ENCODE results near the gene ARF6.
A peak's percentile ranks its signal among the peaks of the same experiment; 100 is the strongest.
"Not testable (repeated sequence)": the region's sequence is repeated elsewhere in the genome, so short reads cannot be mapped to it uniquely, and the experiment has no call there.

The ARF6 gene

DNA sequence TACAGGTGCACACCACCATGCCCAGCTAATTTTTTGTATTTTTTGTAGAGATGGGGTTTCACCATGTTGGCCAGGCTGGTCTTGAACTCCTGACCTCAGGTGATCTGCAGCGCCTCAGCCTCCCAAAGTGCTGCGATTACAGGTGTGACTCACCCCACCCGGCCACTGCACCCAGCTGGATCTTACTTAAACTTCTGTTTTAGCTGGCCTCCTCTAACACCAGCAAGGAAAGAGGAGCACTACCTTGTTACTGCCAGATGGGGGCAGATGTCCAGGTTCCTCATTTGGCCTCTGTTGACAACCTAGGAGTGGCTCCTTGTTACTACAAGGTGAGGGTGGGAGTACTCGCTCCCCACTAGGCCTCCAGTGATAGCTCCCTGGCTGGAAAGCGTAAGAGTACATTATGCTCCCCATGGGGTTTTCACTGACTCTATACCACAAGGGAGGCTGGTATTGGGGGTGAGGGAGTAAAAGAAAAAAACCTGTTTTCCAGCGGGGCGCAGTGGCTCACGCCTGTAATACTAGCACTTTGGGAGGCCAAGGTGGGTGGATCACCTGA is 13.2 kb upstream of the ARF6 start:
- no peak for DNase-seq

DNA sequence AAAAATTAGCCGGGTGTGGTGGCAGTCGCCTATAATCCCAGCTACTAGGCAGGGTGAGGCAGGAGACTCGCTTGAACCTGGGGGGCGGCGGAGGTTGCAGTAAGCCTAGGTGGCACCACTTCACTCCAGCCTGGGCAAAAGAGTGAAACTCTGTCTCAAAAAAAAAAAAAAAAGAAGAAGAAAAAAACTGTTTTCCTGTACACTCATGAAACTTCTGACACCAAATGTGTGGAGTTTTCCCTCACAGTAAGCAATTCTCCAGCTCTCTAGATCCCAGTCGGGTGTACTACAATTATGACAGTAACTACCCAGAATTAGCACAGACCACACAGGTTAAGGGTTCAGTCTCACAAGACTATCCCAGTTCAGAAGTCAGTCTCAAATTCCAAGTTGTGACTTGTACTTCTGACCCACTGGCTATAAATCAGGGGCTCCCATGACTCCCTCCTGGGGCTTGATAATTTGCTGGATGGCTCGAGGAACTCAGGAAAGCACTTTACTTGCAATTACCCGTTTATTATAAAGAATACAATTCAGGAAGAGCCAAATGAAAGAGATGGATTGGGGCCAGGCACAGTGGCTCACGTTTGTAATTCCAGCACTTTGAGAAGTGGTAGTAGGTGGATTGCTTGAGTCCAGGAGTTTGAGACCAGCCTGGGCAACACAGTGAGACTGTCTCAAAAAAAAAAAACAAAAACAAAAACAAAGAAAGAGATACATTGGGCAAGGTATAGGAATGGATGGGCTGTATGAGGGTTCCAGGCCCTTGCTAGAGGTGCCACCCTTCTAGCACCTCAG is 12.4 kb upstream of the ARF6 start:
- no peak for DNase-seq

DNA sequence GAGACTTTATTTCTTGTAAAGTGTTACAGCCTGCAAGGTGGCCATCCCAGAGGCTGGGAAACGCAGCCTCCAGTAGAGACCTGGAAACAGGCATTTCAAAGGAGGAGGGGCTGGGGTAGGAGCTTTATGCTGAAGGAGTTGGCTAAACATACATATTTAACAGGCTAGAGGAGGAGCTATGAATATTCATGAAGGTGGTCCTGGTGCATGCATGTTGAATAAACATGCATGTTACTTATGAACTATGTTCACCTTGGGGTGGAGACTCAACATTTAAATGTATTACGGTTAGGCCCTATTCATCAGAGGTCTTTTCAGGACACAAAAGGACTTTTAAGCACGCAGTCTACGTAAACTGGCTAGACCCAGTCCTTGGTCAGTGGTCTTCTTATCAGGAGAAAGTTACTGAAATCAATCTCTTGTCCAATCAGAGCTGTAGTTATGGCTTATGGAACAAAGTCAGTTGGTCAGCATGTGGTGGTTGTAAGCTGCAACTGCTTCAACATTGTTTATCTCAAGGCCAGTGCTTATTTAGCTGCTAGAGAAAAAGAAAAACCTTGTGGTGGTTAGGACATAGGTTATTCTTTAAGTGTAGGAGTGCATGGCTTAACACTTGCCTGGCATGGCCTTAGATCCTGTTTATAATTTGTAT is 11.4 kb upstream of the ARF6 start:
- DNase-seq = no peak

DNA sequence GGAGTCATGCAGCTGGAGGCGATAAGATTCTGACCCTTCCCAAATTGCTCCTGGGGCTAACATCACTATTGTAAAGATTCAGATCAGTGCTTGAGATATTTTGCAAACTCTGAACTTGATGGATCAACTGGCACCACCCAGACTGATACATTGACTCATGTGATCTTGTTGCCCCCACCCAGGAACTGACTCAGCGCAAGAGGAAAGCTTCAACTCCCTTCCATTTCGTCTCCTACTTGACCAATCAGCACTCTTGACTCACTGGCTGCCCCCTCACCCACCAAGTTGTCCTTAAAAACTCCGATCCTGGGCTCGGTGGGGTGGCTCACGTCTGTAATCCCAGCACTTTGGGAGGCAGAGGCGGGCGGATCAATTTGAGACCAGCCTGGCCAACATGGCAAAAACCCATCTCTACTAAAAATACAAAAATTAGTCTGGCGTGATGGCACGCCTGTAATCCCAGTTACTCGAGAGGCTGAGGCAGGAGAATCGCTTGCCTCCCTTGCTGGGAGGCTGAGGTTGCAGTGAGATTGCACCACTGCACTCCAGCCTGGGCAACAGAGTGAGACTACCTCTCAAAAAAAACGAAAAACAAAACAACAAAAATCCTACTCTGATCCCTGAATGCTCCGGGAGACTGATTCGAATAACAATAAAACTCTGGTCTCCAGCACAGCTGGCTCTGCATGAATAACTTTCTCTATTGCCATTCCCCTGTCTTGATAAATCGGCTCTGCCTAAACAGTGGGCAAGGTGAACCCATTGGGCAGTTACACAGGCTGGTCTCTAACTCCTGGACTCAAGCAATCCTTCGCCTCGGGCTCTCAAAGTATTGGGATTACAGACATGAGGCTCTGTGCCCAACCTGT is 9.8 kb upstream of the ARF6 start:
- DNase-seq = no peak

DNA sequence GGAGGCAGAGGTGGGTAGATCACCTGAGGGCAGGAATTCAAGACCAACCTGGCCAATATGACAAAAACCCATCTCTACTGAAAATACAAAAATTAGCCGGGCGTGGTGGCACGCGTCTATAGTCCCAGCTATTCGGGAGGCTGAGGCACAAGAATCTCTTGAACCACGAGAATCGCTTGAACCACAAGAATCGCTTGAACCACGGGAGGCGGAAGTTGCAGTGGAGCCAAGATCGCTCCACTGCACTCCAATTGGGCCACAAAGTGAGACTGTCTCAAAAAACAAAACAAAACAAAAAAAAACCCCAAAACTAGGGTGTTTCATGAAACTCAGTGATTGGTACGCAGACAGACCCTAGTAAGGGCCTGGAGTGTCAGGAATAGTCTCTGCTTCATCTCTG is 6.4 kb upstream of the ARF6 start:
- DNase-seq = no peak

DNA sequence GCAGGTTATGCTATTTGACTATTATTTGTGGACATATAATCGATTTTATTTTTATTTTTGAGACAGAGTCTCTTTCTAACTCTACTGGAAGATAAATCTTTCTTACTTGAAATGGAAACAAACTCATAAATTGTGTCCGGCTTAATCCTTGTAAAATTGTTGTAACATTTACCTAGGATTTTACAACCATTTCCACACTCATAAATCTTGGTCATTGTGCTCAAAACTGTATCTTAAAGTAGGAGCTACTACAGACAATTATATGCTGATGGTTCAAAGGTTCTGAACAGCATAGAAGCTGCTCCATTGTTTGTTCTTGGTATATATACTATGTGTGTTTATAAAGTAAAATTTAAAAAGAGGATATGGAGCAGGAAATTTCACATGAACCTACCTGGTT is 4.6 kb upstream of the ARF6 start:
- no peak for DNase-seq

DNA sequence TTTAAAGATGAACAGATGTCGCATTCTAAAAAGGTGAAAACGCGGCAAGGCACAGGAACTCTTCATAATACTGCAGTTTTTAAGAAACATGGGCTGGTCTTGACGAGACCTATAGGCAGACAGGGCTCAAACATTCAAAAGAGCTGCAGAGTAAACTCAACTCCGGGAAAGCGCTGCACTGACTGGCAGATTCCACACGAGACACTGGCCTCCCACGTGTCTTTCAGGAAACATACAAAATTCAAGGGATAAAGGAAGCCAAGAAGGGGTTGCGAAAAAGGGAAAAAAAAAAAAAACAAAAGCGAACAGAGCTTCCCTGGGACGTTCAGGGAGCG is 614 bp upstream of the ARF6 start:
- DNase-seq = peak; percentile 68 to 71

DNA sequence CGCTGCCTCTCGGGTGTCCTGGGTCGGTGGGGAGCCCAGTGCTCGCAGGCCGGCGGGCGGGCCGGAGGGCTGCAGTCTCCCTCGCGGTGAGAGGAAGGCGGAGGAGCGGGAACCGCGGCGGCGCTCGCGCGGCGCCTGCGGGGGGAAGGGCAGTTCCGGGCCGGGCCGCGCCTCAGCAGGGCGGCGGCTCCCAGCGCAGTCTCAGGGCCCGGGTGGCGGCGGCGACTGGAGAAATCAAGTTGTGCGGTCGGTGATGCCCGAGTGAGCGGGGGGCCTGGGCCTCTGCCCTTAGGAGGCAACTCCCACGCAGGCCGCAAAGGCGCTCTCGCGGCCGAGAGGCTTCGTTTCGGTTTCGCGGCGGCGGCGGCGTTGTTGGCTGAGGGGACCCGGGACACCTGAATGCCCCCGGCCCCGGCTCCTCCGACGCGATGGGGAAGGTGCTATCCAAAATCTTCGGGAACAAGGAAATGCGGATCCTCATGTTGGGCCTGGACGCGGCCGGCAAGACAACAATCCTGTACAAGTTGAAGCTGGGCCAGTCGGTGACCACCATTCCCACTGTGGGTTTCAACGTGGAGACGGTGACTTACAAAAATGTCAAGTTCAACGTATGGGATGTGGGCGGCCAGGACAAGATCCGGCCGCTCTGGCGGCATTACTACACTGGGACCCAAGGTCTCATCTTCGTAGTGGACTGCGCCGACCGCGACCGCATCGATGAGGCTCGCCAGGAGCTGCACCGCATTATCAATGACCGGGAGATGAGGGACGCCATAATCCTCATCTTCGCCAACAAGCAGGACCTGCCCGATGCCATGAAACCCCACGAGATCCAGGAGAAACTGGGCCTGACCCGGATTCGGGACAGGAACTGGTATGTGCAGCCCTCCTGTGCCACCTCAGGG is 679 bp downstream of the ARF6 start:
- no peak for DNase-seq

DNA sequence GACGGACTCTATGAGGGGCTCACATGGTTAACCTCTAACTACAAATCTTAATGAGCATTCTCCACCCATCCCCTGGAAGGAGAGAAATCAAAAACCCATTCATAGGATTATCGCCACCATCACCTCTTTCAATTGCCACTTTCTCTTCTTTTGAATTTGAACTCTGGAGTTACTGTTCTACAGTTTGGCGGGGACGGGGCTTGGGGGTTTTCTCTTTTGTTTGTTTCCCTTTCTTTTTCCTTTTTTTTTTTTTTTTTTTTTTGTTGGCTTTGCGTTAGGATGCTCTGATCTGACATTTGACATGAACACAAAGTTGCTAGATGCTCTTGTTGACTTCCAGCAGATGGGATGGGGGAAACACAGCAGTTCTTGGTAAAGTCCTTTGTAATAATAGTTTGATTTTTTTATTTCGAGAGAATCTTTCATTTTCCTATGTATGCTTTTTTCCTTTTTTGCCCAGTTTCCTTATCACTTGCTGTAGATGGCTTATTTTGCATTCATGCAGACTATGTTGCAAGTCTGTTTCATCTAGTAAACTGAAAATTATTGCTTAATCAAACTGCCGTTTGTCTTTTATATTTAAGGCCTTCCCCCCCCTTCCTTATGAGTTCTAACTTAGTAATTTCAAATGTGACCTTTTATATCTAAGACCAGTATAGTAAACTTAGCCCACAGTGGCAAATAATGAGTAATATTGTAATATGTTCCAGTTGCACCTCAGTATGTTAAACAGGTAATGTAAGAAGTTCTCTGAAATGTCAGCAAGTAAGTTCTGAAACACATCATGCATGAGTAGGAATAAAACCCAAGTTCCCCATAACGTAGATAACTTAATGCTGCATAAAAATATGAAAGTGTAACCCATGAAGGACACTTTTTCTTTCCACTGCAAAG is 1.6 kb downstream of the ARF6 start:
- not testable (repeated sequence) for DNase-seq

DNA sequence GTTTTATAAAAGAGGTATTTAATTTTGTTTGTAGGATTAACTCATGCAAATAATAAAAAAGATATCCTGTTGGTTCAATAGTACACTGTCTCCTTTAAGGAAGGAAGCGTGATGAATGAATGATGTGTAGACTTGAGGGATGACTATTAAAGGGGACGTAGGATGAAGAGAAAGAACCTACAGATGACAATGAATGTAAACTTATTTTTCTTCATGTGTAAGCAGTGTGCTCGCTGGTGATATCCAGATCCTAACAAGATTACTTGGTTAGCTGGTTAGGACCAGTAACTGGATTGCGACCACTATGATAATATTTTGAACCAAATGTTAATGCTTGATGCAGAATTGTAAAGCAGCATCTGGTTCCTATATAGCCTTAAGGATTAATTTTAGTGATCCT is 2.6 kb downstream of the ARF6 start:
- DNase-seq = no peak

DNA sequence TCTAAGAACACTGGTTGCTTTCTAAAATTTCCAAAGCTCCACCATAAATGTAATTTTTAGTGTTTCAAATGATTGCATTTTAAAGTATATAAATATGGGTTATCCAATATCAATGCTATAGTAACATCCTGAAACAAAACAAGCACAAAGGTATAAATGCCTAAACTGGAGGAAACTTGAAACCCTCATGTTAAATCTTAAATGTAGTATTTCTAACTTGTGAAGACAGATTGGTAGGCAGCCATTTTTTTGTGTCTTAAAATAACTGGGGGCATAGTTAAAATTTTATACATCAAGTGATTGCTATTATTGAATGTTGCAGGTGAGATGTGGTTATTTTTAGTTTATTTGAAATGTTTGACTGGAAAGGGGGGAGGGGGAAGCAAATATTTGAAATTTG is 3.4 kb downstream of the ARF6 start:
- not testable (repeated sequence) for DNase-seq

DNA sequence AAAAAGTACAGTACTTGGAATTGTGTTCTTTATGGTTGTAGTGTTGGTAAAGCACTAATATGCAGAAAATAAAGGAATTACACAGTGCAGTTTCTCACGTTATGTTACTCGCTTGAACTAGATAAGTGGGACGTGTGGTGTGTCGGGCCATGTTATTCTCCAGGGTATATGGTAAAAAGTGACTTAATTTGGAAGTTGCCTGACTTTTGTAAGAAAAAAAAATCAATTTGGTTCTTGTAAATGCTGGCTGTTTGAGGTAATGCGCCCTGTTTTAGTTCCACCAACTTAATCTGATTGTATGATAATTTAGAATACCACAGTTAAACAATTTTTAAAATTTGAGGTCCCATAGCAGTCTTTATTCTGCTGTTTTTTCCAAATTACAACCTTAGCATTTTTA is 4.1 kb downstream of the ARF6 start:
- no peak for DNase-seq

DNA sequence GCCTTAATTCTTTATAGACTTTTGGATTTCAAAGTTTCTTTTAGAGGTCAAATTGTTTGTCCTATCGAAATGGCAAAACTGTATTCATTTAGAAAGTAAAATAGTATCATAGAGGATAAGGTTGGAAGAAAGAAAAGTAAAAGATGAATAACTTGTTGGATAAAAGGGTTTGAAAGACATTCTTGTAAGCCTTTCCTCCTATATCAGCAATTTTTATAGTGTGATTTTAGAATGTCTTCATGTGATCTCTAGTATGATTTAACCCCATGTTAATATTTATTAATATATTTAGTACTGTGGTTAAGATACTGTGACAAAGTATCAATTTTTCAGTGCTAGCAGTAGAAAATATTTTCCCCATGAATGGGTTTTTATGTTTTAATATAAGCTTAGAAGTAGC is 4.5 kb downstream of the ARF6 start:
- DNase-seq = no peak

DNA sequence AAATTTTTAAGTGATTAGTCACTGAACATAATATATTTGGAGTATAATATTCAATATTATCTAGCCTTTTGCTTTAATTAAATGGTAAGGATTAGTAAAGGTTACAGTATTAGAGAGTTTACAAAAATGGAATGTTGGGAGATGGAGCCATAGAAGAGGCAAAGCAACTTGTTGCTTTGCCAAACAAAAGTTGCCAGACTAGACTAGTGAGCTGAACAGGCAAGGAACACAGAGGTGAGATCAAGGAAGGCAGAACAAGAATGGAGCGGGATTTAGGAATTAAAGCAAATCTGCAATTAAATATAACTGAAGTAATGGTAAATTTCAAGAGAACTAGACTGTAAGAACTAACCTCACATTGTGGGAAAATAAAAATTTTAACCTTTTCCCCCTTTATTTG is 5.1 kb downstream of the ARF6 start:
- DNase-seq = no peak

DNA sequence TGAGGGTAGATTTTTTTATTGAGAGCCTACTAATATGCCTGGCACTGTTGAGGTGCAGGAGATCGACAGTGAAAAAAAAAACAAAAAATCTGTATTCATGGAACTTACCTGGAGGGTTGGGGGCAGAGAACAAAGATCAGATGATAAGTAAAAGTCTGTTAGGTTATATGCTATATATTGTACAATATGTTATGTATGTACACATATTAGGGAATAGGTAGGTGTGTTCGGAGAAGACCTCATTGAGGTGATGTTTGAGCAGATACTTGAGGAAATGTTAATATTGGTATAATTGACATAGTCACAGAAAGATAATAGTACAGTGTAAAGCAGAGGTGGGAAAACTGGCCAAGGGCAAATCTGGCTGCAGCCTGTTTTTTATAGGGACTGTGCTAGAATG is 5.6 kb downstream of the ARF6 start:
- no peak for DNase-seq

DNA sequence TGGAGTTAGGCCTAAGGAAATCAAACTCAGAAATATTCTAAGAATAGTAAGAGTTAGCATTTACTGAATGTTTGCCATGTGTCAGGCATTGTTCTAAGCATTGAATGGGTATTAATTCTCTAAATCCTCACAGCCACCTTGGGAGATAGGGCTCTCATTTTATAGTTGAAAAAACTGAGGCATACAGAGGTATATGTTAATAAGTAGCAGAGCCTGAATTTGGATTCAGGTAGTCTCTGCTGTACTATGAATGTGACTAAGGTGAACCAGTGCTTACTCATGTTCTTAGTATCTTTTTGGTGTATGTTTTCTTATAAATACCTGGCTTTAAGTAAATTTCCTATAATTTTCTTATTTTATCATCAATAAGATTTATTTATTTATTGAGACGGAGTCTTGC is 8.1 kb downstream of the ARF6 start:
- no peak for DNase-seq

DNA sequence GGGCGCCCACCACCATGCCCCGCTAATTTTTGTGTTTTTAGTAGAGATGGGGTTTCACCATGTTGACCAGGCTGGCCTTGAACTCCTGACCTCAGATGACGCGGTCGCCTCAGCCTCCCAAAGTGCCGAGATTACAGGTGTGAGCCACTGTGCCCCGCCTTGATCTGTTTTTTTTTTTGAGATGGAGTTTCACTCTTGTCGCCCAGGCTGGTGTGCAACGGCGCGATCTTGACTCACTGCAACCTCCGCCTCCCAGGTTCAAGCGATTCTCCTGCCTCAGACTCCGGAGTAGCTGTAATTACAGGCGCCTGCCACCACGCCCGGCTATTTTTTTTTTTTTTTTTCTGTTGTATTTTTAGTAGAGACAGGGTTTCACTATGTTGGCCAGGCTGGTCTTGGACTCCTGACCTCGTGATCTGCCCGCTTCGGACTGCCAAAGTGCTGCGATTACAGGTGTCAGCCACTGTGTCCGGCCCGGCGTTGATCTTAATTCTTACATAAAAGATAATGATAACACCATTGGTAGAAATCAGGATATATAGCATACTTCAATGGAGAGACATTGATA is 9.9 kb downstream of the ARF6 start:
- not testable (repeated sequence) for DNase-seq

DNA sequence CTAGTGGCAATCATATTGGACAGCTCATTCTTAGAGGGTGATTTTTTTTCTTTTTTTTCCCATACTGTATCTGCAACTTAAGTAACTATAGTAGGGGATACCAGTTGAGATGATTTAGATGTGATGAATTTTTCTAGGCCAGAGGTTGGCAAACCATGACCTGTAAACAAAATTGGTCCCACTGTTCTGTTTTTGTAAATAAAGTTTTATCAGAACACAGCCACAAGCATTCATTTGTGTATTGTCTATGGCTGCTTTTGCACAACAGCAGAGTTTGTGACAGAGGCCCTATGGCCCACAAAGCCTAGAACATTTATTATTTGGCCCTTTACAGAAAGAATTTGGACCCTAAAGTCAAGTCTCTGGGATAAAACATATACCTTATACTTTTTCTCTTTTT is 11.4 kb downstream of the ARF6 start:
- no peak for DNase-seq

DNA sequence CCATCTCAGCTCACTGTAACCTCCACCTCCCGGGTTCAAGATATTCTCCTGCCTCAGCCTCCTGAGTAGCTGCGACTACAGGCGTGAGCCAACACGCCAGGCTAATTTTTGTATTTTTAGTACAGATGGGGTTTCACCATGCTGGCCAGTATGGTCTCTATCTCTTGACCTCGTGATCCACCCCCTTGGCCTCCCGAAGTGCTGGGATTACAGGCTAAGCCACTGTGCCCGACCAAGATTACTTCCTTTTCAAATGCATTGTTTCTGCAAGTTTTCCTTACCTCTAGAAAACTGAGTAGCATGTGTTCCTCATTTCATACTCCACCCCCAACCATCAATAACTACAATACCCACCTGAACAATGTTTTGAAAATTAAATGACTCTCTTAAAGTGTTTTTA is 13.1 kb downstream of the ARF6 start:
- DNase-seq = no peak

DNA sequence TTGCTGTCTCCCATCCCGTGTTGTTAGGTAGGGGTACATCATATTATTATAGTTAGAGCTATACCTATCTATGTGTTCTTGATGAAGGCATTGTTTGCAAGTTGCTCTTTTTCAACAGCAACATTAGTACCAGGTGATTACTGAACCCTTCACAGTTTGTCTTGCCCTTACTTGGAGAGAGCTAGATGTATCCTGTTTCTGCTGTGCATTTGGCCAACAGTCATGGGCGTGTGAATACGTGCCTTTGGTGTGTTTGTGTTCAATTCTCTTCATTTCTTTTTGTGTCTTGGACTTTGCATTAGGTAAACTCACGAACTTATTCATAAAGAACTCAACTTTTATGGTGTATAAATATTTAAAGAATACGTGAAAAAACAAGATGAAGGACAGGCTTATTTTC is 14.3 kb downstream of the ARF6 start:
- DNase-seq = no peak

DNA sequence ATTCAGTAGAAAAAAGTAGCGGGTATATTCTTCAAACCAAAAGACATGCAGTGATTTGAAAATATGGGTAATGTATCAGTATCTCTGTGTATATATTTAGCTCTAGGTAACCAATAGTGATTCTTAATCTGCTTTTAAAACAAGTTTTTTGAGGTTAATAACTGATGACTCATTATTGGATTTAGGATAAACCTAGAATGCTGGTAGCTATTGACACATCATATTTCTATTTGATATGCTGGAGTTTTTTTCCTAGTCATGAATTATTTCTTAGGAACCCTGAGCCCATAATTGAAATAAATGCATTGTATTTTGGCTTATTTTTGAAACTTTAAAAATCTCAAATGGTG is 15.5 kb downstream of the ARF6 start:
- DNase-seq = no peak
